Colonic mucosa (tissue), 4 donors: ENCODE measurements around the gene CYP4Z1. TPM values are rescaled to one million over a fixed set of nuclear protein-coding genes. Genes with fewer than 3 reads are reported as not detected.
"Not testable (repeated sequence)": the region's sequence is repeated elsewhere in the genome, so short reads cannot be mapped to it uniquely, and the experiment has no call there.

Source experiments
- DNase-seq: peaks from one replicate; pipeline ENCODE4 v3.0.0-alpha.2; 2020
- H3K27ac ChIP-seq: fragments of 200-600 bp; one replicate; pipeline ENCODE4 v1.8.0; 2021
- H3K27me3 ChIP-seq: fragments of 200-600 bp; one replicate; pipeline ENCODE4 v1.8.0; 2021
- H3K36me3 ChIP-seq: fragments of 200-600 bp; one replicate; pipeline ENCODE4 v1.8.0; 2021
- H3K4me1 ChIP-seq: fragments of 200-600 bp; one replicate; pipeline ENCODE4 v1.8.0; 2021; ENCODE audit warnings: mild to moderate bottlenecking
- H3K4me3 ChIP-seq: fragments of 200-600 bp; one replicate; pipeline ENCODE4 v1.8.0; 2021
- H3K9ac ChIP-seq, 2 donors: one replicate each; pipeline ENCODE4 v1.7.0; 2013; ENCODE audit warnings: control low read depth in 2 of 2, low read depth in 2 of 2, low read length in 2 of 2
- H3K9me3 ChIP-seq: fragments of 200-600 bp; one replicate; pipeline ENCODE4 v1.8.0; 2021
- CTCF ChIP-seq: fragments of 200-600 bp; IDR thresholded peaks from one replicate; pipeline ENCODE4 v1.8.0; 2022; ENCODE audit warnings: antibody characterized with exemption, mild to moderate bottlenecking
- intact Hi-C: fragments of 100-400 bp; cut with DNase I; formaldehyde crosslinking; loops from one replicate; pipeline ENCODE4 v1.14.1; 2022
- total RNA-seq, 2 donors: library from RNA; stranded (reverse); fragmentation: NEBNext Ultra II Directional in 1 of 2; extraction: Animal tissue kit (Norgen Biotek cat#: 25700) in 1 of 2; gene quantifications; one replicate each; pipeline ENCODE4 v1.2.1, GENCODE V29; 2021
- donor health status: healthy.
- donor health status: DM: no; HTN: no; CAD: no.
- donor health status: DM: no; HTN: no; CAD: no.

Gene CYP4Z1
- total RNA-seq, 2 donors from 2014 or later: not detected

GRCh38 chr1:47091476-47091875, 24.4 kb downstream of the CYP4Z1 start:
- TF ChIP-seq CTCF: peak; percentile 36
- H3K36me3 ChIP-seq, DNase-seq, H3K4me3 ChIP-seq, H3K9ac ChIP-seq, H3K4me1 ChIP-seq, H3K27me3 ChIP-seq, H3K9me3 ChIP-seq, H3K27ac ChIP-seq, intact Hi-C loops: not testable (repeated sequence)

- Histone ChIP-seq H3K4me3 (no peak overlapping the region), H3K36me3 (no peaks in the 10 kb centered on the region), H3K9ac (no peak overlapping the region), H3K27ac (no peak overlapping the region), H3K27me3 (no peaks in the 10 kb centered on the region), H3K9me3 (no peaks in the 10 kb centered on the region), H3K4me1 (no peaks in the 10 kb centered on the region)
- intact Hi-C loops: no loop called here
- TF ChIP-seq CTCF: no peak
- DNase-seq: no peak
Measured at GRCh38 chr1:47104816-47105215, 37.8 kb downstream of the CYP4Z1 start.

- H3K9ac ChIP-seq: no peak overlapping the region
- DNase-seq: no peak
- intact Hi-C loops: no loop called here
- no peaks in the 10 kb centered on the region for H3K36me3 ChIP-seq
- H3K27ac ChIP-seq: no peak overlapping the region
- no peaks in the 10 kb centered on the region for H3K27me3 ChIP-seq
- H3K9me3 ChIP-seq: no peaks in the 10 kb centered on the region
- TF ChIP-seq CTCF: no peak
- H3K4me3 ChIP-seq: no peak overlapping the region
- H3K4me1 ChIP-seq: no peaks in the 10 kb centered on the region
Measured at GRCh38 chr1:47106792-47107191, 39.8 kb downstream of the CYP4Z1 start.

- H3K9ac ChIP-seq, intact Hi-C loops, H3K9me3 ChIP-seq, H3K27ac ChIP-seq, DNase-seq, H3K4me3 ChIP-seq, H3K36me3 ChIP-seq, H3K27me3 ChIP-seq, H3K4me1 ChIP-seq: not testable (repeated sequence)
Measured at GRCh38 chr1:47107851-47108574, 41.0 kb downstream of the CYP4Z1 start.

GRCh38 chr1:47109482-47109881, 42.5 kb downstream of the CYP4Z1 start:
- H3K4me1 ChIP-seq, H3K27me3 ChIP-seq, intact Hi-C loops, H3K27ac ChIP-seq, H3K9me3 ChIP-seq, DNase-seq, H3K9ac ChIP-seq, H3K4me3 ChIP-seq, H3K36me3 ChIP-seq: not testable (repeated sequence)

GRCh38 chr1:47113178-47113577, 46.1 kb downstream of the CYP4Z1 start:
- Histone ChIP-seq H3K4me1 (no peaks in the 10 kb centered on the region), H3K36me3 (no peaks in the 10 kb centered on the region), H3K9ac (no peak overlapping the region), H3K4me3 (no peak overlapping the region), H3K27ac (no peak overlapping the region), H3K9me3 (no peaks in the 10 kb centered on the region), H3K27me3 (no peaks in the 10 kb centered on the region)
- no peak for TF ChIP-seq CTCF
- intact Hi-C loops: no loop called here
- DNase-seq: no peak

- H3K27ac ChIP-seq, H3K27me3 ChIP-seq, H3K9ac ChIP-seq, H3K4me1 ChIP-seq, H3K4me3 ChIP-seq, H3K36me3 ChIP-seq, DNase-seq, intact Hi-C loops, H3K9me3 ChIP-seq: not testable (repeated sequence)
Measured at GRCh38 chr1:47121039-47121438, 54.0 kb downstream of the CYP4Z1 start.

GRCh38 chr1:47124834-47125233, 57.8 kb downstream of the CYP4Z1 start:
- H3K27ac ChIP-seq, H3K4me1 ChIP-seq, H3K27me3 ChIP-seq, H3K9me3 ChIP-seq, intact Hi-C loops, H3K36me3 ChIP-seq, H3K4me3 ChIP-seq, H3K9ac ChIP-seq, DNase-seq: not testable (repeated sequence)

GRCh38 chr1:47126997-47127396, 60.0 kb downstream of the CYP4Z1 start:
- H3K4me3 ChIP-seq, intact Hi-C loops: not testable (repeated sequence)

More at GRCh38 chr1:47126997-47127396, 60.0 kb downstream of the CYP4Z1 start:
- not testable (repeated sequence) for H3K4me1 ChIP-seq, H3K27ac ChIP-seq, H3K27me3 ChIP-seq, H3K9me3 ChIP-seq, H3K9ac ChIP-seq, DNase-seq, H3K36me3 ChIP-seq
